HG02759 (cell line): Measurements from ENCODE around the gene IMPA2.
"Not testable (repeated sequence)": the region's sequence is repeated elsewhere in the genome, so short reads cannot be mapped to it uniquely, and the experiment has no call there.

Experiments used
- ATAC-seq: cut with Tn5 transposase; IDR thresholded peaks from one replicate; pipeline ENCODE4 v1.9.1; 2021; ENCODE audit warnings: mild to moderate bottlenecking, moderate library complexity; ENCODE audit not compliant: unreplicated experiment

IMPA2 gene

DNA sequence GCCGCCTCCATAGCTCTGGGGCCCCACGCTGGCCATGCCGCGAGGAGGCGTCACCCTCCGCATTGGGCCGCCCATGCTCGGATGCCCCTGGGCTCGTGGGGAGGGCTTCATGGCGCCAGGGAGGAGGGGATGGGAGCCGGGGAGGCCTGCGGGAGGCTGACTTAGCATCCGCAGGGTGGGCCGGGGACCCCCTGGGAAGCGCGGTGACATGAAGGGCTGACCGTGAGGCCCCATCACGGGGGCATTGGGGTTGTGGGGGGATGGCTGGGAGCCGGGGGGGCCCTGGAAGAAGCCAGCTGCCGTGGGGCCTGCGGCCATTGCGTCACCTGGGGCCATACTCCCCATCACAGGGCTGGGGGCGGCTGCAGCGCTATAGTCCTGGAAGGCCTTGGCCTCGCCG lies 86.4 kb downstream of the IMPA2 start:
- no peak for ATAC-seq

DNA sequence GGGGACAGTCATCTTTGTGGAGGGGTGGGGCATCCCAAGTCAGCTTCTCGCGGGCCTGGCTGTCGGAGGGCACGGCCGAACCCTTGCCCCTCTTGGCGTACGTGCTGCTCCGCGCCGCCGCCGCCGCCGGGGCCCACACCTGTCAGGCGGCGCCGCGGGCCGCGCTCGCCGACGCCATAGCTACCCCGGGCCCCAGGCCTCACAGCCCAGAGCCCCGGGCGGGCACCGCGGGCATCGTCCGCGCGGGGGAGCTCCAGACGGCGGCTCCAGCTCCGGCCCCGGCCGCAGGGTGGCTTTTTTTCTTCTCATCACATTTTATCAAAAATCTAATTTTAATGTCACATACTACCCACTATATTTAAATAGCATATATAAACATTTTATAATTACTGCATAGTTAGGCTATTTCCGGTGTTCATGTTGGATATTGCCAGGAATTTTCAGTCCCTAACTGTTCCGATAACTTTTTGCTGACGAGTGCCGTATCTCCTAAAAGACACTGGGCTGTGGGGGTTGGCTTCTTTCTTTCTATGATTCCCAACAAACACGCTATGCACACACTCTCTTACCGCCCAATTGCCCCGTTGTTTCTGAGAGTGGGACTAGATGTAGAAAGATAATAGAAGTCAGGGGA lies 87.1 kb downstream of the IMPA2 start:
- ATAC-seq: not testable (repeated sequence)

DNA sequence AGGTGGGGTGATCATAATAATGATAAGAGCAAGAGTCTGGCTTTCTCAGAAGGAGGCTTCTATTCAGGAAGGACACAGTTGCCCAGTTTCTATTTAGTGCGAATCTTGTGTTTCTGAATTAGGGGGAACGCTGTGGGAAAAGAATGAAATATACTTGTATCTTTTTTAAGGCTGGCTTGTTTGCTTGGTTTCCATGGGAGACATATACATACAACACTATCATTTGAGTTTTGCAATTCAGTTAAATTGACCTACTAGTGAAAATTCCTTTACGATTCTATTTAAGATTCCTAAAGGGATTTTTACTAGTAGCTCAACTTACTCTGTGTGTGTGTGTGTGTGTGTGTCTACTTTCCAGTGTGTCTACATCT lies 87.6 kb downstream of the IMPA2 start:
- ATAC-seq: no peak

DNA sequence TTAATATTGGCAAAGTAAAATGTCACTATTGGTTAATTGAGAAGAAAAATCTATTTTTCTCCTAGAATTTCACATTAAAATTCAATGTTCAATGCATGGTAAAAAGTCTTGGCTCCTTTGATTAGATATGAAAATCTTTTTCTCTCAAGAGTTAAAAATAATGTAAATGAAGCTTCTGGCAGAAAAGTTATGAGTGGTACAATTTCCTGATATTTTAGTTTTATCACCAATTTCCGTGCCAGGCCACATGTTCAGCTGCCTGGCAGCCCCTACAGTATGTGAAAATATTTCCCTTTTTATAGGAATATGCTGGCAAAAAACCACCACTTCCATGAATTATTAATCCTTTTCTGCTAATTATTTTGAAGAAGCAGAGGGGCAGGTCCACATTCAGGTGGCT lies 89.8 kb downstream of the IMPA2 start:
- ATAC-seq: not testable (repeated sequence)

DNA sequence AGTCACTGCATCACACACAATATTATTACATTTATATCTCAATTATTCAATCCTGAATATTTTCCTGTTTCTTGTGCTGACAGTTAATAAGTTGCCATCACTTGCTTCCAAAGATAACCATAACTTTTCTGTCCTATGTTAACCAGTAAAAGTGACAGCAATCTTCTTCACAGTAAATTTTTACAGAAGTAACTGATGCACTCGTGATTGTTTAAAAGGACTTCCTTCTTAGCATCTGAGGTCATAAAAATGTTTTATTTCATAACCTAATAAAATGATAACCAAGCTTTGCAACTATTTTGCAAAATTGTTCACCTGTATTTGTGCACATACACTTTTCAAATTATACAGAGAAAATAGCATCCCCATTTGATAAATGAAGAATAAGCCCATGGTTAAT lies 91.7 kb downstream of the IMPA2 start:
- no peak for ATAC-seq

DNA sequence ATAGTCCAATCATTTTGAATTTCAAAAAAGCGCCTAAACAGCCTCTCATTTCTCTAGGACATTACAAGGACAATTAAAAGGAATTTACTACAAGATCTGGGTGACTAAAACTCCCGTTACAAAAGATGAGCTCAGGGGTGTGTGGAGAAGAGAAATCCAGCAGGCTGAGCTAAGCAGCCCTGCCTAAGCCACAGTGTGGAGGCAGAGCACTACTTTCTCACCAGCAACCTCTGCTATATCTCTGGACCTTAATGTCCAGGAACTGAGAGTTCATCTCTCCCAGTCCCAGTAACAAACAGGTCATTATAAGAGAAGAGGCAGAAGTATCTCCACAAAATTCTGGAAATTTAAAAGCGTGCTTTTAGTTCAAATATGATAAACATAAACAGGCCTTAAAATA lies 93.4 kb downstream of the IMPA2 start:
- no peak for ATAC-seq

DNA sequence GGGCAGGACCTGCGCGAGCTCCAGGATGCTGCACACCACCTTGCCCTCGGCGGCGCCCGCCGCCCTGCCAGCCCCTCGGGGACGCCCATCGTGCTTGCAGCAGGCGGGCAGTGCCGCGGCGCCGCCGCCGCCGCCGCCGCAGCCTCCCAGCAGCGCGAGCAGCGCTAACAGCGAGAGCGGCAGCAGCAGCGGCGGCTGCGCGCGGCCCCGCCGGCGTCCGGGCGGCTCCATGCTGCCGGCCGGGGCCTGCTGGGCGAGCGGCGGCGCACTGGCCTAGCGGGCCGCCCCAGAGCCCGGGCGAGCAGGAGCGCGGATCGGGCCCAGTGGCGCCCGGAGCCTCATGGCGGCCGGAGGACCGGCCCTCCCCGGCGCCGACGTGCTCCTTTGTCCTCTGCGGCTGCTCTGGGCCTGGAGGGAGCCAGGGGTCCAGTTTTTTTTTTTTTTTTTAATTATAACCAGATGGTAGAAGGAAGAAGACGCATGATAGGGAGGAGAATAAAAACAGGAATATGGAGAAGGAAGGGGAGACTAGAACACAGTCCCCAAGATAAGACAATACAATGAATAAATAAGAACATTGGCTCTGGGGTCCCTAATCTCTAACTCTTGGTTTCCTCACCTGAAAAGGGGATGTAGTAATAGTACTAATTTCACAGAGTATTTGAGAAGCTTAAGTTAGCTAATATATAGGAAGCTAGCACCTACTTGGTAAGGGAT lies 95.3 kb downstream of the IMPA2 start:
- ATAC-seq: no peak

DNA sequence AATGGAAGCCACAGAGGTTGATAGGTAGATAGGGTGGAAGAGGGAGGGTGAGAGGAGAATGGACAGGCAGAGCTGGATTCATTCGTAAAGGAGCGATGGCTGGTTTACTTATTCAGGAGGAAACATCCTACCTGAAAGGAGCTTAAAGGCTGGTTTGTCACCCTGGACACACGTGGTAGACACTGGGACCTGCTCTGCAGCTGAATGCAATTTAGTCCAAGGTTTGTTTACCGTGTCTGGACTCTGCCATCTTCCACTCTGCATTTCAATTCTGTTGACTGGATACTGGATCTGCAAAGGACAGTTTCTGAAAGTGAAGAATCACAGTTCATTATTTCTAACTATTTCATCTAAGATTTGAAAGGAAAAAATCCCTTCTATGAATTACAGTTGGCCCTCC lies 96.7 kb downstream of the IMPA2 start:
- ATAC-seq: not testable (repeated sequence)

DNA sequence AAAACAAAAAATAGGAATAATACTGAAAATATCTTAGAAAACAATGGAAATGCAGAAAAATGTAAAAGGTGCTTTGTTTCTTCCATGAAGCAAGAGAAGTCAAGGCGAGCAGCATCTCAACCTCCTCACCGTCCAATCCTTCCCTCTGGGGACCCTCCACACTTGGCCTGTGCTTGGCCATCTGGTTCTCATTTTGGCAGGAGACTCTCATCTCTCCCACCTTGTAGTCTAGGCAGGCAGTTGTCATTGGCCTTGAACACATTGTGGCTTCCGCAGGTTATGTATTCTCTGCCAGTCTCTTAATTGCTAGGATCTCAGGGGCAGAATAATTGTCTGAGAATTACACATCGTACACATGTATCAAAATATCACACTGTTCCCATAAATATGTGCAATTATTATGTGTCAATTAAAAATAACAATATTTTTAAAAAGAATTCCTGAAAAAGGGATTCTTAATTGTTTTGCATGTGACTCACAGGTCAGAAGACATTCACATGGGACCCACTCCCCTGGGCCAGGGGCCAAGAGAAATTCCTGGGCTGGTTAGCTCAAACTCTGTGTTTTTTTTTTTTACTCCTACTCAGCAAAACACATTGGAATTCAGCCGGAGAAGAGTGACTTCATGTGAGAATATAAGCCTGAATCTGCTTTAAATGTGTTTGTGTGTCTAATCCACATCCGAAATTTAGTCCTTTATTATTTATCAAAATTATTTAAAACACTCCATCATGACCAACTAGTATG lies 98.4 kb downstream of the IMPA2 start:
- ATAC-seq: no peak
